ENCODE results near the gene GDF9. TPM values are rescaled to one million over a fixed set of nuclear protein-coding genes. Genes with fewer than 3 reads are reported as not detected.

Gene GDF9
- total RNA-seq, 3 donors from 2014 or later, result 0.33 to 0.64 (median 0.44) TPM

- DNase-seq (ENCODE audit: low spot score in 2 of 2), result no peak
- Histone ChIP-seq H3K4me3 (no peak overlapping the region), H3K36me3 (no peaks in the 10 kb centered on the region), H3K4me1 (no peaks in the 10 kb centered on the region), H3K27me3 (no peaks in the 10 kb centered on the region), H3K9me3 (no peaks in the 10 kb centered on the region), H3K27ac (no peak overlapping the region)
- intact Hi-C loops (cut with DNase I; ENCODE audit: low total_unique reads), result no loop called here
- TF ChIP-seq, protein P1, sequence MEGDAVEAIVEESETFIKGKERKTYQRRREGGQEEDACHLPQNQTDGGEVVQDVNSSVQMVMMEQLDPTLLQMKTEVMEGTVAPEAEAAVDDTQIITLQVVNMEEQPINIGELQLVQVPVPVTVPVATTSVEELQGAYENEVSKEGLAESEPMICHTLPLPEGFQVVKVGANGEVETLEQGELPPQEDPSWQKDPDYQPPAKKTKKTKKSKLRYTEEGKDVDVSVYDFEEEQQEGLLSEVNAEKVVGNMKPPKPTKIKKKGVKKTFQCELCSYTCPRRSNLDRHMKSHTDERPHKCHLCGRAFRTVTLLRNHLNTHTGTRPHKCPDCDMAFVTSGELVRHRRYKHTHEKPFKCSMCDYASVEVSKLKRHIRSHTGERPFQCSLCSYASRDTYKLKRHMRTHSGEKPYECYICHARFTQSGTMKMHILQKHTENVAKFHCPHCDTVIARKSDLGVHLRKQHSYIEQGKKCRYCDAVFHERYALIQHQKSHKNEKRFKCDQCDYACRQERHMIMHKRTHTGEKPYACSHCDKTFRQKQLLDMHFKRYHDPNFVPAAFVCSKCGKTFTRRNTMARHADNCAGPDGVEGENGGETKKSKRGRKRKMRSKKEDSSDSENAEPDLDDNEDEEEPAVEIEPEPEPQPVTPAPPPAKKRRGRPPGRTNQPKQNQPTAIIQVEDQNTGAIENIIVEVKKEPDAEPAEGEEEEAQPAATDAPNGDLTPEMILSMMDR (IDR thresholded peaks at IDR 0.05), result no peak
- TF ChIP-seq POLR2A (IDR thresholded peaks at IDR 0.05) (no peak), POLR2AphosphoS5 (IDR thresholded peaks at IDR 0.05) (no peak)
Measured at GRCh38 chr5:132825033-132825833, 41.0 kb downstream of the GDF9 start.

DNA sequence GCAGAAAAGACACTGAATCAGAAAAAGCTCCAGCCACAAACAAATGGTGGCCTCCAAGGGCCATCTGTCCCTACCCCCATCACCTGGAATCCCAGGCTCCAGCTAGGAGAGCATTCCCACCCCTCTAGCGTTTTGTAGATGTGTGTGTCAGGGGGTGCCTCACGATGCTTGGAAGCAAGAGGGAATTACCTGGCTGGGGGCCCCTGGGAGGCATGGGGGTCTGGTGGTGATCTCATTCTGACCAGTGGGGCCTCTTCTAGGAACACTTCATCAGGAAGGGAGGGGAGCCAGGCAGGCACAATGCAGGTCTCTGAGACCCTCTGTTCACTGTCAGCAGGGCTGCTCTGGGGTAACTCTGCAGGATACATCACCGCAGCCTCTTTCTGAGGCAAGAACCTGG, 41.8 kb downstream of the GDF9 start:
- H3K4me1 ChIP-seq, result no peaks in the 10 kb centered on the region
- no peak for DNase-seq (ENCODE audit: low spot score in 2 of 2)
- no peaks in the 10 kb centered on the region for H3K27me3 ChIP-seq
- intact Hi-C loops (cut with DNase I; ENCODE audit: low total_unique reads), result no loop called here
- no peak for TF ChIP-seq POLR2AphosphoS5 (IDR thresholded peaks at IDR 0.05)
- no peak for TF ChIP-seq POLR2A (IDR thresholded peaks at IDR 0.05)
- H3K9me3 ChIP-seq, result no peaks in the 10 kb centered on the region
- H3K4me3 ChIP-seq, result no peak overlapping the region
- no peaks in the 10 kb centered on the region for H3K36me3 ChIP-seq
- no peak overlapping the region for H3K27ac ChIP-seq

DNA sequence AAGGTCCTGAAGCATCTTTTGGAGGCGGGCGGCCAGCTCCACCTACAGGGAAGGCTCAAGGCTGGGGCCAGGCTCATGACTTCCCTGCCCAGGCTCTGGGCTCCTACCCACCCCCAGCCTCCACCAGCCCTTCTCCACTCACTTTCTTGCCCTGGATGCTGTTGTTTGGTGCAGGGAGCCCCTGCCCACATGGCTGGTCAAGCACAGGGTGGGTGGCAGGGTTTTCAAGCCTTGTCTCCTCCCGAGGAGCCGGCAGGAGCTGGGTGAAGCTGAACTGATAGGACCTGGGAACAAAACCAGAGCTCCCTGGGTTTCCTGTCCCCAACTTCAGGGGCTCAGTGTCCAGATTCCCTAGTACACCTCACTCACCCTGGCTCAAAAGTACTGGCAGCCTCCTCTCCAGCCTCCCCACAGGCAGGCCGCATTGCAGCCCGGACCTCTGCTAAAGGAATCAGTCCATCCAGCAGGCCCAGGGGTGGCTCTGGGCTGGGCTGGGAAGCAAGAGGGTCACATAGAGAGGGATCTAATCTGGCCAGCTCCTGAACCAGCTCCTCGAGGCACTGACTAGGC, 42.7 kb downstream of the GDF9 start:
- TF ChIP-seq, protein P1 (IDR thresholded peaks at IDR 0.05), result no peak
- TF ChIP-seq POLR2A (IDR thresholded peaks at IDR 0.05) (no peak), POLR2AphosphoS5 (IDR thresholded peaks at IDR 0.05) (no peak)
- H3K9me3 ChIP-seq, result no peaks in the 10 kb centered on the region
- no peaks in the 10 kb centered on the region for H3K4me1 ChIP-seq
- H3K27ac ChIP-seq, result no peak overlapping the region
- intact Hi-C loops (cut with DNase I; ENCODE audit: low total_unique reads), result no loop called here
- H3K27me3 ChIP-seq, result no peaks in the 10 kb centered on the region
- no peak for DNase-seq (ENCODE audit: low spot score in 2 of 2)
- H3K36me3 ChIP-seq, result no peaks in the 10 kb centered on the region
- H3K4me3 ChIP-seq, result peak overlapping the region in 2 of 3 donors; percentile 37 to 42

GRCh38 chr5:132822650-132823480, 43.4 kb downstream of the GDF9 start:
- H3K4me1 ChIP-seq, result no peaks in the 10 kb centered on the region
- peak overlapping the region in 2 of 3 donors; percentile 37 to 42 for H3K4me3 ChIP-seq
- H3K27me3 ChIP-seq, result no peaks in the 10 kb centered on the region
- intact Hi-C loops (cut with DNase I; ENCODE audit: low total_unique reads), result no loop called here
- H3K36me3 ChIP-seq, result no peaks in the 10 kb centered on the region
- TF ChIP-seq POLR2AphosphoS5 (IDR thresholded peaks at IDR 0.05) (no peak), POLR2A (IDR thresholded peaks at IDR 0.05) (no peak)
- TF ChIP-seq, protein P1 (IDR thresholded peaks at IDR 0.05), result no peak
- H3K27ac ChIP-seq, result no peak overlapping the region
- no peaks in the 10 kb centered on the region for H3K9me3 ChIP-seq
- DNase-seq (ENCODE audit: low spot score in 2 of 2), result no peak

- Histone ChIP-seq H3K36me3 (no peaks in the 10 kb centered on the region), H3K27ac (no peak overlapping the region), H3K27me3 (no peaks in the 10 kb centered on the region), H3K4me3 (no peak overlapping the region), H3K4me1 (no peaks in the 10 kb centered on the region), H3K9me3 (no peaks in the 10 kb centered on the region)
- intact Hi-C loops (cut with DNase I; ENCODE audit: low total_unique reads), result no loop called here
- TF ChIP-seq, protein P1 (IDR thresholded peaks at IDR 0.05), result no peak
- no peak for TF ChIP-seq POLR2AphosphoS5 (IDR thresholded peaks at IDR 0.05)
- TF ChIP-seq POLR2A (IDR thresholded peaks at IDR 0.05), result no peak
- no peak for DNase-seq (ENCODE audit: low spot score in 2 of 2)
Measured at GRCh38 chr5:132821791-132822190, 44.5 kb downstream of the GDF9 start.

Measured in breast epithelium (tissue), 4 donors.